ENCODE data around the gene LIPE.
"Not testable (repeated sequence)": the region's sequence is repeated elsewhere in the genome, so short reads cannot be mapped to it uniquely, and the experiment has no call there.

The LIPE gene

GRCh38 chr19:42455621-42456081, 28.5 kb upstream of the LIPE start:
- Mint-ChIP-seq H3K27ac (no peak overlapping the region), H3K36me3 (ENCODE audit: low read depth) (no peaks in the 10 kb centered on the region)

GRCh38 chr19:42455086-42455485, 27.9 kb upstream of the LIPE start:
- peaks cover 23% of the 10 kb centered on the region for H3K4me1 Mint-ChIP-seq (ENCODE audit: low read depth)
- H3K36me3 Mint-ChIP-seq (ENCODE audit: low read depth): no peaks in the 10 kb centered on the region
- no peak overlapping the region for H3K27ac Mint-ChIP-seq
- peaks cover 6% of the 10 kb centered on the region for H3K27me3 Mint-ChIP-seq
- H3K4me3 Mint-ChIP-seq: no peak overlapping the region
- H3K9me3 Mint-ChIP-seq: no peaks in the 10 kb centered on the region

More at GRCh38 chr19:42455621-42456081, 28.5 kb upstream of the LIPE start:
- Mint-ChIP-seq H3K27me3 (peaks cover 6% of the 10 kb centered on the region), H3K4me1 (ENCODE audit: low read depth) (peaks cover 23% of the 10 kb centered on the region), H3K9me3 (no peaks in the 10 kb centered on the region), H3K4me3 (no peak overlapping the region)

- no peaks in the 10 kb centered on the region for H3K9me3 Mint-ChIP-seq
Observed at GRCh38 chr19:42452590-42452989, 25.4 kb upstream of the LIPE start.

GRCh38 chr19:42450314-42450934, 23.2 kb upstream of the LIPE start:
- Mint-ChIP-seq H3K27me3 (peaks cover 6% of the 10 kb centered on the region), H3K36me3 (ENCODE audit: low read depth) (no peaks in the 10 kb centered on the region), H3K4me1 (ENCODE audit: low read depth) (peaks cover 16% of the 10 kb centered on the region), H3K4me3 (no peak overlapping the region), H3K27ac (no peak overlapping the region), H3K9me3 (no peaks in the 10 kb centered on the region)

More at GRCh38 chr19:42452590-42452989, 25.4 kb upstream of the LIPE start:
- Mint-ChIP-seq H3K27me3 (peaks cover 6% of the 10 kb centered on the region), H3K4me3 (no peak overlapping the region), H3K36me3 (ENCODE audit: low read depth) (no peaks in the 10 kb centered on the region), H3K27ac (no peak overlapping the region), H3K4me1 (ENCODE audit: low read depth) (peaks cover 23% of the 10 kb centered on the region)

GRCh38 chr19:42448306-42448705, 21.1 kb upstream of the LIPE start:
- H3K36me3 Mint-ChIP-seq (ENCODE audit: low read depth); H3K27me3 Mint-ChIP-seq; H3K9me3 Mint-ChIP-seq; H3K27ac Mint-ChIP-seq; H3K4me3 Mint-ChIP-seq: not testable (repeated sequence)
- peaks cover 11% of the 10 kb centered on the region for H3K4me1 Mint-ChIP-seq (ENCODE audit: low read depth)

- peaks cover 5% of the 10 kb centered on the region for H3K4me1 Mint-ChIP-seq (ENCODE audit: low read depth)
- no peak overlapping the region for H3K27ac Mint-ChIP-seq
- no peaks in the 10 kb centered on the region for H3K36me3 Mint-ChIP-seq (ENCODE audit: low read depth)
- no peaks in the 10 kb centered on the region for H3K9me3 Mint-ChIP-seq
- H3K27me3 Mint-ChIP-seq: peaks cover 3% of the 10 kb centered on the region
- no peak overlapping the region for H3K4me3 Mint-ChIP-seq
Observed at GRCh38 chr19:42445948-42446347, 18.8 kb upstream of the LIPE start.

GRCh38 chr19:42443944-42444398, 16.8 kb upstream of the LIPE start:
- H3K4me1 Mint-ChIP-seq (ENCODE audit: low read depth): peaks cover 16% of the 10 kb centered on the region
- H3K27me3 Mint-ChIP-seq: peaks cover 3% of the 10 kb centered on the region
- H3K27ac Mint-ChIP-seq: no peak overlapping the region
- no peaks in the 10 kb centered on the region for H3K9me3 Mint-ChIP-seq
- no peaks in the 10 kb centered on the region for H3K36me3 Mint-ChIP-seq (ENCODE audit: low read depth)
- H3K4me3 Mint-ChIP-seq: no peak overlapping the region

GRCh38 chr19:42442833-42443232, 15.6 kb upstream of the LIPE start, which contains the start of gene CXCL17:
Gene CXCL17, minus strand, starts transcription at chr19:42442946. Its CDS starts 114 bp downstream, at chr19:42442832.
- H3K36me3 Mint-ChIP-seq (ENCODE audit: low read depth): no peaks in the 10 kb centered on the region
- no peak within 1 kb of the TSS for H3K27ac Mint-ChIP-seq
- H3K4me1 Mint-ChIP-seq (ENCODE audit: low read depth): peaks cover 16% of the 10 kb centered on the region
- H3K27me3 Mint-ChIP-seq: peaks cover 3% of the 10 kb centered on the region
- H3K9me3 Mint-ChIP-seq: no peaks in the 10 kb centered on the region
- no peak within 1 kb of the TSS for H3K4me3 Mint-ChIP-seq

- no peak overlapping the region for H3K4me3 Mint-ChIP-seq
- peak overlapping the region; percentile 60 for H3K27ac Mint-ChIP-seq
- peaks cover 16% of the 10 kb centered on the region for H3K4me1 Mint-ChIP-seq (ENCODE audit: low read depth)
- peaks cover 3% of the 10 kb centered on the region for H3K27me3 Mint-ChIP-seq
- H3K36me3 Mint-ChIP-seq (ENCODE audit: low read depth): no peaks in the 10 kb centered on the region
- H3K9me3 Mint-ChIP-seq: no peaks in the 10 kb centered on the region
Observed at GRCh38 chr19:42441049-42441445, 13.9 kb upstream of the LIPE start.

- no peak overlapping the region for H3K4me3 Mint-ChIP-seq
- no peak overlapping the region for H3K27ac Mint-ChIP-seq
- no peaks in the 10 kb centered on the region for H3K9me3 Mint-ChIP-seq
- H3K27me3 Mint-ChIP-seq: peaks cover 3% of the 10 kb centered on the region
- peaks cover 16% of the 10 kb centered on the region for H3K4me1 Mint-ChIP-seq (ENCODE audit: low read depth)
- no peaks in the 10 kb centered on the region for H3K36me3 Mint-ChIP-seq (ENCODE audit: low read depth)
Observed at GRCh38 chr19:42440357-42441048, 13.3 kb upstream of the LIPE start.

GRCh38 chr19:42436006-42436405, 8.8 kb upstream of the LIPE start:
- Mint-ChIP-seq H3K27me3 (no peaks in the 10 kb centered on the region), H3K36me3 (ENCODE audit: low read depth) (no peaks in the 10 kb centered on the region), H3K27ac (no peak overlapping the region), H3K4me3 (no peak overlapping the region), H3K4me1 (ENCODE audit: low read depth) (peaks cover 11% of the 10 kb centered on the region), H3K9me3 (no peaks in the 10 kb centered on the region)

GRCh38 chr19:42435316-42435715, 8.1 kb upstream of the LIPE start:
- no peak overlapping the region for H3K4me3 Mint-ChIP-seq
- H3K27me3 Mint-ChIP-seq: no peaks in the 10 kb centered on the region
- no peak overlapping the region for H3K27ac Mint-ChIP-seq
- no peaks in the 10 kb centered on the region for H3K9me3 Mint-ChIP-seq
- no peaks in the 10 kb centered on the region for H3K36me3 Mint-ChIP-seq (ENCODE audit: low read depth)
- peaks cover 4% of the 10 kb centered on the region for H3K4me1 Mint-ChIP-seq (ENCODE audit: low read depth)

GRCh38 chr19:42433503-42434260, 6.5 kb upstream of the LIPE start:
- Mint-ChIP-seq H3K27me3 (no peaks in the 10 kb centered on the region), H3K4me1 (ENCODE audit: low read depth) (no peaks in the 10 kb centered on the region), H3K36me3 (ENCODE audit: low read depth) (no peaks in the 10 kb centered on the region), H3K27ac (no peak overlapping the region), H3K4me3 (no peak overlapping the region), H3K9me3 (no peaks in the 10 kb centered on the region)

GRCh38 chr19:42431486-42431885, 4.3 kb upstream of the LIPE start:
- Mint-ChIP-seq H3K36me3 (ENCODE audit: low read depth) (no peaks in the 10 kb centered on the region), H3K27me3 (no peaks in the 10 kb centered on the region), H3K4me1 (ENCODE audit: low read depth) (no peaks in the 10 kb centered on the region), H3K4me3 (no peak overlapping the region), H3K27ac (no peak overlapping the region), H3K9me3 (no peaks in the 10 kb centered on the region)

GRCh38 chr19:42428676-42429075, 1.5 kb upstream of the LIPE start:
- H3K4me1 Mint-ChIP-seq (ENCODE audit: low read depth): peaks cover 5% of the 10 kb centered on the region
- H3K27ac Mint-ChIP-seq: no peak overlapping the region
- H3K9me3 Mint-ChIP-seq: no peaks in the 10 kb centered on the region
- no peak overlapping the region for H3K4me3 Mint-ChIP-seq
- no peaks in the 10 kb centered on the region for H3K36me3 Mint-ChIP-seq (ENCODE audit: low read depth)
- no peaks in the 10 kb centered on the region for H3K27me3 Mint-ChIP-seq

Data from stimulated activated naive CD8-positive, alpha-beta T cell treated with anti-CD3 and anti-CD28 coated beads, Interleukin-15, Interleukin-2, amounts not matched to agents 100 ng/mL and 50 ng/mL, for 24 hours (primary cell).